Vagina (tissue), 2 donors: ENCODE results near the gene TP73.

Experiments used
- POLR2A ChIP-seq, 2 donors: fragments of 450-650 bp; IDR thresholded peaks; one replicate each; pipeline ENCODE4 v1.6.1; 2017; ENCODE audit warnings: antibody characterized with exemption in 2 of 2, mild to moderate bottlenecking in 2 of 2, moderate library complexity in 2 of 2
- POLR2AphosphoS5 ChIP-seq, 2 donors: sonication (generic); formaldehyde crosslinking; IDR thresholded peaks; one replicate each; pipeline ENCODE4 v1.9.0; 2017; ENCODE audit warnings: antibody characterized with exemption in 2 of 2, mild to moderate bottlenecking in 2 of 2, low read depth in 1 of 2; ENCODE audit not compliant: insufficient read depth in 1 of 2
- TF ChIP-seq, protein P1 (sequence below), 3 experiments: fragments of 450-650 bp in 2 of 3; fragments of 200-600 bp in 1 of 3; sonication (generic) in 1 of 3; IDR thresholded peaks; one replicate each; pipeline ENCODE4 v1.5.1; 2017 to 2019; ENCODE audit warnings: antibody characterized with exemption in 3 of 3, mild to moderate bottlenecking in 2 of 3, moderate library complexity in 2 of 3

DNA sequence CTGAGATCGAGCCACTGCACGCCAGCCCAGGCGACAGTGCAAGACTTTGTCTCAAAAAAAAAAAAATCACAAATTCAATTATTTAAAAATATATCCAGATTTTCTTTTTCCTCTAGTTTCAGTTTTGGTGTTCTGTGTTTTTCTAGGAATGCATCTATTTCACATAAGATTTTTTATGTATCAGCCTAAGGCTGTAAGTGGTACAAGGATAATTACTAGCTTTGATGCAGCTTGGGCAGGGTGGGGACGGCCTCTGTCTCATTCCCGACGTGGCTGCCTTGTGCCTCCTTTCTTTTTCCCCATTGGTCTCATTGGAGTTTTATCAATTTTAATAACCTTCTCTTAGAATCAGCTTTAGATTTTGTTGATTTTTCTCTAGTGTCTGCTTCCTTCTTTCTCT lies 106.8 kb downstream of the TP73 start:
- TF ChIP-seq, protein P1, sequence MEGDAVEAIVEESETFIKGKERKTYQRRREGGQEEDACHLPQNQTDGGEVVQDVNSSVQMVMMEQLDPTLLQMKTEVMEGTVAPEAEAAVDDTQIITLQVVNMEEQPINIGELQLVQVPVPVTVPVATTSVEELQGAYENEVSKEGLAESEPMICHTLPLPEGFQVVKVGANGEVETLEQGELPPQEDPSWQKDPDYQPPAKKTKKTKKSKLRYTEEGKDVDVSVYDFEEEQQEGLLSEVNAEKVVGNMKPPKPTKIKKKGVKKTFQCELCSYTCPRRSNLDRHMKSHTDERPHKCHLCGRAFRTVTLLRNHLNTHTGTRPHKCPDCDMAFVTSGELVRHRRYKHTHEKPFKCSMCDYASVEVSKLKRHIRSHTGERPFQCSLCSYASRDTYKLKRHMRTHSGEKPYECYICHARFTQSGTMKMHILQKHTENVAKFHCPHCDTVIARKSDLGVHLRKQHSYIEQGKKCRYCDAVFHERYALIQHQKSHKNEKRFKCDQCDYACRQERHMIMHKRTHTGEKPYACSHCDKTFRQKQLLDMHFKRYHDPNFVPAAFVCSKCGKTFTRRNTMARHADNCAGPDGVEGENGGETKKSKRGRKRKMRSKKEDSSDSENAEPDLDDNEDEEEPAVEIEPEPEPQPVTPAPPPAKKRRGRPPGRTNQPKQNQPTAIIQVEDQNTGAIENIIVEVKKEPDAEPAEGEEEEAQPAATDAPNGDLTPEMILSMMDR (IDR thresholded peaks at IDR 0.05) = no peak
- TF ChIP-seq POLR2A (IDR thresholded peaks at IDR 0.05) (no peak), POLR2AphosphoS5 (IDR thresholded peaks at IDR 0.05; ENCODE audit: insufficient read depth in 1 of 2, low read depth in 1 of 2) (no peak)
